A172 (cell line): ENCODE results near the gene CCDC18. TPM values are rescaled to one million over a fixed set of nuclear protein-coding genes. Genes with fewer than 3 reads are reported as not detected.
A peak's percentile ranks its signal among the peaks of the same experiment; 100 is the strongest.
"Not testable (repeated sequence)": the region's sequence is repeated elsewhere in the genome, so short reads cannot be mapped to it uniquely, and the experiment has no call there.

Experiments
- DNase-seq: peaks from one replicate; pipeline ENCODE4 v3.0.0-alpha.2; 2015; ENCODE audit warnings: low spot score
- total RNA-seq: library from RNA; depleted of rRNA; stranded (reverse); fragments of >200 nt; shearing (Covaris generic); gene quantifications from 2 replicates; pipeline ENCODE4 v1.2.3, GENCODE V29; 2014

Gene CCDC18
- total RNA-seq, 1 experiment from 2014 or later: 11.7 TPM

- no peak for DNase-seq
These were observed 8.9 kb upstream of the CCDC18 start for GRCh38 chr1:93171549-93172034.

DNA sequence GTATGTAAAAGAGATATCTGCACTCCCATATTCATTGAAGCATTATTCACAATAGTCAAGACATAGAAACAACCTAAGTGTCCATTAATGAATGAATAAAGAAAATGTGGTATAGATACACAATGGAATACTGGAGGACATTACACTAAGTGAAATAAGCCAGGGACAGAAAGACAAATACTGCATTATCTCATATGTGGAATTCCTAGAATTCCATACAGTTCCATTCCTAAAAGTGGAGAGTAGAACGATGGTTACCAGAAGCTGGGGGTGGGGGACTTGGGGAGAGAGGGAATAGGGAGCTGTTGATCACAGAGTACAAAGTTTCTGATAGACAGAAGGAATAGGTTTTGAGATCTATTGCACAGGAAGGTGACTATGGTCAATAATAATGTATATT is 7.7 kb upstream of the CCDC18 start:
- DNase-seq: peak; percentile 5

- DNase-seq: not testable (repeated sequence)
These were observed 5.9 kb upstream of the CCDC18 start for GRCh38 chr1:93174638-93175037.

DNA sequence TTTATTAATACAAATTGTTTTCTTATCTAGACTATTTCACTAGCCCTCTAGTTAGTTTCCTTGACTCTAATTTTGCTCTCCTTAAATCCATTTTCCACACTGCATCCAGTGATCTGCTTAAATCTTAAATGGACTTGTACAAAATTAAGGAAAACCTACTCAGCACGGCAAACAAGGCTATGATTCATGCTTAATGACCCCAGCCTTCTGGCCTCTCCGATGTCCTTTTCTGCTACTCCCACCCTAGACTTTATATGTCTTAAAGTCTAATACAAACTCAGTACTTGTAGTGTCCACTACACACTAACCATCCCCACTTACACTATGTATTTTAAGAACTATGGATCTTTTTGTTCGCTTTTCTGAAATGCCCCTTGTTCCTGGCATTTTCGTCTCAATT is 2.5 kb upstream of the CCDC18 start:
- peak; percentile 2 for DNase-seq

- DNase-seq: no peak
These were observed 2.1 kb upstream of the CCDC18 start for GRCh38 chr1:93178418-93178817.

DNA sequence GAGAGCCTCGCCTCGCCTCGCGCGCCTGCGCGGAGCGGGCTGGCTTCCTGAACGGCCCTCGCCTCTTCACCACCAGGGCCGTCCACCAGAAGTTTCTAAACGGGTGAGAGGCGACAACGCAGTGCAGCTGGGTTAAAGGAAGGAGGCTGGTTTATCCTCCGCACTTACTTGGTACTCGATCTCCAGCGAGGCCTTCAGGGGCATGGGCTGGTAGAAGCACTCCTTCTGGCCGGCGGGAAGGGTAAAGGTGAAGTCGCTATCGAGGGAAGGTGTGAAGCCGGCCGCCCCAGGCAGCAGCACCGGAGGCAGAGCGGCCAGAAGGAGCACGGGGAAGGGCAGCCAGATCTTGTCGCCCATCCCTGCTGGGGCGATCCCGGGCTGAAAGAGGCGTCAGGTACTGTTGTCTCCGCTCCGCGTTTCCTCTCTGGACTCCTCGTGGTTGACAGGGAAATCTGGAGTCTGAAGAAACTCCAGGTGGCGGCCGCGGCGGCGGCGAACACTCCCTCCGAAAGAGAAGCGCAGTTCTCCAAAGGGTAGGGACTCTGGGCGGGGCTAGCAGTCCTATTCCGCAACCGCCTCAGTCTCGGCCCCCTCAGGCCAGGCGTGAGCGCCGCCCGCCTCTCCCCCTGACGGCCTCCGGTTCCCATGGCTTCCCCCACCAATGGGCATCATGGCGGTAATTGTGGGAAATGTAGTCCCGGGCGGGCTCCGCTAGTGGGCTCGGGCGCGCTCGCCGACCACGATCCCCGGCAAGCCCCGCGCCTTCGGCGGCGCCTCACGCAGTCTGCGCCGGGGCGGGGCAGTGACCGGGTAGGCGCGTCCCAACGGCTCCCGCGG is 420 bp upstream of the CCDC18 start, which contains the start of gene TMED5:
Gene TMED5 (minus strand): TSS at position 528 of the 837 bp plus-strand sequence. CDS start 171 bp downstream, at position 357.
- DNase-seq: peak; percentile 86

GRCh38 chr1:93186667-93187066 is 6.1 kb downstream of the CCDC18 start:
- no peak for DNase-seq

DNA sequence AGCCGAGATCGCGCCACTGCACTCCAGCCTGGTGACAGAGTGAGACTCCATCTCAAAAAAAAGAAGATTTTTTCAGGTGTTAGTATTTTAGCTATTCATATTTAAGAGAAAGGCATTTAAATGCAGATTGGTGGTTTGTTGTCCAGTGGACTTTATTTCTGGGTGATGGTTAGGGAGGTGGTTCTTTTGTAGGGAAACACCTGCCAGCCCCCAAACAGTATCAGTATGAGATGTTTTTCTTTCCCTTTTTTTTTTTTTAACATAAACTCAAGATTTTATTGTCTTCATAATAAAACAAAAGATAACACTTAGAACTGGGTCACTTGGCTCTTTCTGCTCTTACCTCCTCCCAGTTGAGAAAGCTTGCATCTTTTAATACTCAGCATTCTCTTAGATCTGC is 9.9 kb downstream of the CCDC18 start:
- DNase-seq: no peak

- DNase-seq: no peak
These were observed 13.9 kb downstream of the CCDC18 start for GRCh38 chr1:93194231-93194990.

GRCh38 chr1:93196591-93196990 is 16.1 kb downstream of the CCDC18 start:
- DNase-seq: no peak

- no peak for DNase-seq
These were observed 18.6 kb downstream of the CCDC18 start for GRCh38 chr1:93199150-93199549.

DNA sequence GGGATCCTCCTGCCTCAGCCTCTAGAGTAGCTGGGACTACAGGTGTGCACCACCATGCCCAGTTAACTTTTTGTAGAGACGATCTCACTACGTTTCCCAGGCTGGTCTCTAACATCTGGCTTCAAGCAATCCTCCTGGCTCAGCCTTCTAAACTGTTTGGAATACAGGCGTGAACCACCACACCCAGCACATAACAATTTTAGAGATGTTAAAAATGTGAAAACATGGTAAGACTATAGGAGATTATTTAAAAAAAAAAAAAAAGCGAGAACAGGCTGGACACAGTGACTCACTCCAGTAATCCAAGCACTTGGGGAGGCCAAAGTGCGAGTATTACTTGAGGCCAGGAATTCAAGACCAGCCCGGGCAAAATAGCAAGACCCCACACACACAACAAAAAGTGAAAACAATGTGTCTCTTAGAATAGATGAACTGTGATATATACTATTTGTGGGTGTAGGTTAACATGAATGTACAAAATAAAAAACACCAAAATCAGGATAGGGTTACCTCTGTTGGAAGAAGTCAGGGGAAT is 19.6 kb downstream of the CCDC18 start:
- no peak for DNase-seq

- DNase-seq: no peak
These were observed 20.2 kb downstream of the CCDC18 start for GRCh38 chr1:93200714-93201113.

GRCh38 chr1:93205892-93206566 is 25.5 kb downstream of the CCDC18 start:
- DNase-seq: no peak

DNA sequence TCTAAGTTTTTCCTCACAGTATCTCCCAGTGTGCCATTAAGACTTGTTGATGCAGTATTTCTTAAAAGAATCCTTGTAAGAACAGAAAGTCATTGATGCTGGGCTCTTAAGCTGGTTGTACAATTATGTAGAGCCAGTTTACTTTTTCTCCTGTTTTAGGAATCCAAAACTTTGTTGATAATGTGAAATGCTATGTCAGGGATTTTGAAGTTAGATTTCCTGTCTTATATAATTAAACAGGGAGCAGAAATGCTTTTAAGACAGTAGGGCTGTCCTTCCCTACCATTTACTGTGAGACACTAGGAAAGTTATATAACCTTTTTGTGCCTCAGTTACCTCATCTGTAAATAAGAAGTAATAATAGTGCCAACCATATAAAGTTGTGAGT is 26.0 kb downstream of the CCDC18 start:
- no peak for DNase-seq

DNA sequence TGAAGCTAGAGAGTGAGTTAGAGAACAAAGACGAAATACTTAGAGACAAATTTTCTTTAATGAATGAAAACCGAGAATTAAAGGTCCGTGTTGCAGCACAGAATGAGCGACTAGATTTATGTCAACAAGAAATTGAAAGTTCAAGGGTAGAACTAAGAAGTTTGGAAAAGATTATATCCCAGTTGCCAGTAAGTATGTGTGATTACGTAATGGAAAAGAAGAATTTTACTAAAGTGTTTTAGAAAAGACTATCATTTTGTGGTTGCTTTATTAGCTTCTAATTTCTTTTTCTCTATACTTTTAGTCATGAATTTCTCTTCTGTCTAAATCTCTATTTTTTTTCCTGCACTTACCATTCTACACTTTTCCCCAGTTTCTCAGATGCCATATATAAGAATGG is 26.7 kb downstream of the CCDC18 start:
- DNase-seq: no peak

GRCh38 chr1:93215322-93215721 is 34.8 kb downstream of the CCDC18 start:
- DNase-seq: no peak

- DNase-seq: no peak
These were observed 38.9 kb downstream of the CCDC18 start for GRCh38 chr1:93219443-93219842.

DNA sequence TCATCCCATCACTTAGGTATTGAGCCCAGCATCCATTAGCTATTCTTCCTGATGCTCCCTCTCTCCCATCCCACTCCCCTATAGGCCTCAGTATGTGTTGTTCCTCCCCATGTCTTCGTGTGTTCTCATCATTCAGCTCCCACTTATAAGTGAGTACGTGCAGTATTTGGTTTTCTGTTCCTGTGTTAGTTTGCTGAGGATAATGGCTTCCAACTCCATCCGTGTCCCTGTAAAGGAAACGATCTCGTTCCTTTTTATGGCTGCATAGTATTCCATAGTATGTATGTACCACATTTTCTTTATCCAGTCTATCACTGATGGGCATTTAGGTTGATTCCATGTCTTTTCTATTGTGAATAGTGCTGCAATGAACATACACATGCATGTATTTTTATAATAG is 40.2 kb downstream of the CCDC18 start:
- not testable (repeated sequence) for DNase-seq

DNA sequence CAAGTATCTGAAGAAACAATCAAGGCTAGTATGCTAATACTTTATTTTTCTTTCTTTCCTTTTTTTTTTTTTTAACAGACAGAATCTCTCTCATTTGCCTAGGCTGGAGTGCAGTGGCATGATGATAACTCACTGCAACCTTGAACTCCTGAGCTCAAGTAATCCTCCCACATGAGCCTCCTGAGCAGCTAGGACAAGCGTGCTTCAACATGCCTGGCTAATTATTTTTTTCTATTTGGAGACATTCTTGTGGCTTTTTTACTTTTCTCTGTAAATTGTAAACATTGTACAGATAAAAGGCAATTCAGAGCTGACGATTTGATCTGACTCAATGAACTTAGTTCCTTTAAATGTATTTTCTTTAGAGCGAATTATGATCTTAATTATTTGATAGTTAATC is 41.4 kb downstream of the CCDC18 start:
- DNase-seq: no peak

- DNase-seq: no peak
These were observed 42.6 kb downstream of the CCDC18 start for GRCh38 chr1:93223023-93223675.
